HFFc6 (cell line): ENCODE results near the gene TBC1D1. TPM values are rescaled to one million over a fixed set of nuclear protein-coding genes. Genes with fewer than 3 reads are reported as not detected.

Experiments
- DNase-seq: peaks from one replicate; pipeline ENCODE4 v3.0.0-alpha.2; 2018
- H3K27ac Mint-ChIP-seq: 2 replicates; pipeline ENCODE4 v1.8.0; 2020; ENCODE audit warnings: mild to moderate bottlenecking, mixed read lengths
- H3K27me3 Mint-ChIP-seq: 2 replicates; pipeline ENCODE4 v1.8.0; 2021; ENCODE audit warnings: mild to moderate bottlenecking, moderate library complexity, mixed read lengths; ENCODE audit not compliant: insufficient read depth
- H3K36me3 Mint-ChIP-seq: 2 replicates; pipeline ENCODE4 v1.8.0; 2021; ENCODE audit warnings: low read depth, mixed read lengths
- H3K4me1 Mint-ChIP-seq: 2 replicates; pipeline ENCODE4 v1.8.0; 2020; ENCODE audit warnings: low read depth, mixed read lengths
- H3K4me3 Mint-ChIP-seq: 2 replicates; pipeline ENCODE4 v1.8.0; 2020; ENCODE audit warnings: mild to moderate bottlenecking, moderate library complexity, mixed read lengths
- H3K9me3 Mint-ChIP-seq: 2 replicates; pipeline ENCODE4 v1.8.0; 2020; ENCODE audit warnings: mild to moderate bottlenecking, mixed read lengths
- CTCF ChIP-seq: fragments of 200-600 bp; sonication (generic); IDR thresholded peaks from 2 replicates; pipeline ENCODE4 v1.5.0; 2021; ENCODE audit warnings: antibody characterized with exemption, mild to moderate bottlenecking
- total RNA-seq, 6 experiments: library from RNA; stranded (reverse); fragmentation: NEBNext Ultra II Directional; extraction: Animal tissue kit (Norgen Biotek cat#: 25700); gene quantifications; 2 replicates in 1 of 6; 3 replicates in 5 of 6; pipeline ENCODE4 v1.2.3, GENCODE V29; 2021

The TBC1D1 gene
- total RNA-seq, 6 experiments from 2014 or later, result 78.5 to 126 (median 112) TPM

- Mint-ChIP-seq H3K4me1 (peaks cover 63% of the 10 kb centered on the region), H3K36me3 (peaks cover 32% of the 10 kb centered on the region), H3K4me3 (no peak overlapping the region), H3K27me3 (no peaks in the 10 kb centered on the region; the same call in 1 of the 2 replicates), H3K9me3 (no peaks in the 10 kb centered on the region), H3K27ac (no peak overlapping the region; the same call in 1 of the 2 replicates)
- no peak for TF ChIP-seq CTCF
- DNase-seq, result no peak
These were observed 216.9 kb downstream of the TBC1D1 start for GRCh38 chr4:38107818-38108217.

- H3K4me3 Mint-ChIP-seq, result no peak overlapping the region
- H3K27me3 Mint-ChIP-seq, result no peaks in the 10 kb centered on the region; the same call in none of the 2 replicates
- peaks cover 67% of the 10 kb centered on the region for H3K4me1 Mint-ChIP-seq
- H3K9me3 Mint-ChIP-seq, result no peaks in the 10 kb centered on the region
- TF ChIP-seq CTCF, result no peak
- H3K27ac Mint-ChIP-seq, result no peak overlapping the region
- peaks cover 32% of the 10 kb centered on the region for H3K36me3 Mint-ChIP-seq
- no peak for DNase-seq
These were observed 218.5 kb downstream of the TBC1D1 start for GRCh38 chr4:38109370-38109769.

- no peaks in the 10 kb centered on the region for H3K9me3 Mint-ChIP-seq
- DNase-seq, result no peak
- H3K27me3 Mint-ChIP-seq, result no peaks in the 10 kb centered on the region; the same call in none of the 2 replicates
- peaks cover 32% of the 10 kb centered on the region for H3K36me3 Mint-ChIP-seq
- TF ChIP-seq CTCF, result no peak
- H3K27ac Mint-ChIP-seq, result no peak overlapping the region
- H3K4me1 Mint-ChIP-seq, result peaks cover 72% of the 10 kb centered on the region
- H3K4me3 Mint-ChIP-seq, result no peak overlapping the region
These were observed 219.0 kb downstream of the TBC1D1 start for GRCh38 chr4:38109896-38110295.

- peaks cover 67% of the 10 kb centered on the region for H3K4me1 Mint-ChIP-seq
- no peak for TF ChIP-seq CTCF
- peaks cover 26% of the 10 kb centered on the region for H3K36me3 Mint-ChIP-seq
- no peaks in the 10 kb centered on the region for H3K9me3 Mint-ChIP-seq
- H3K27me3 Mint-ChIP-seq, result no peaks in the 10 kb centered on the region; the same call in none of the 2 replicates
- no peak overlapping the region for H3K27ac Mint-ChIP-seq
- no peak for DNase-seq
- no peak overlapping the region for H3K4me3 Mint-ChIP-seq
These were observed 220.1 kb downstream of the TBC1D1 start for GRCh38 chr4:38111024-38111423.

GRCh38 chr4:38111717-38112116, 220.8 kb downstream of the TBC1D1 start:
- peaks cover 64% of the 10 kb centered on the region for H3K4me1 Mint-ChIP-seq
- H3K27me3 Mint-ChIP-seq, result peaks cover 1% of the 10 kb centered on the region
- H3K27ac Mint-ChIP-seq, result no peak overlapping the region
- no peaks in the 10 kb centered on the region for H3K9me3 Mint-ChIP-seq
- TF ChIP-seq CTCF, result no peak
- no peak for DNase-seq
- H3K36me3 Mint-ChIP-seq, result peaks cover 31% of the 10 kb centered on the region
- no peak overlapping the region for H3K4me3 Mint-ChIP-seq

- peak overlapping the region; percentile 31; the same call in 1 of the 2 replicates for H3K27ac Mint-ChIP-seq
- no peak overlapping the region for H3K4me3 Mint-ChIP-seq
- no peaks in the 10 kb centered on the region for H3K9me3 Mint-ChIP-seq
- no peak for DNase-seq
- no peak for TF ChIP-seq CTCF
- H3K27me3 Mint-ChIP-seq, result peaks cover 1% of the 10 kb centered on the region
- peaks cover 51% of the 10 kb centered on the region for H3K4me1 Mint-ChIP-seq
- peaks cover 28% of the 10 kb centered on the region for H3K36me3 Mint-ChIP-seq
These were observed 222.2 kb downstream of the TBC1D1 start for GRCh38 chr4:38113132-38113531.
